ENCODE data around the gene RIGI.

DNA sequence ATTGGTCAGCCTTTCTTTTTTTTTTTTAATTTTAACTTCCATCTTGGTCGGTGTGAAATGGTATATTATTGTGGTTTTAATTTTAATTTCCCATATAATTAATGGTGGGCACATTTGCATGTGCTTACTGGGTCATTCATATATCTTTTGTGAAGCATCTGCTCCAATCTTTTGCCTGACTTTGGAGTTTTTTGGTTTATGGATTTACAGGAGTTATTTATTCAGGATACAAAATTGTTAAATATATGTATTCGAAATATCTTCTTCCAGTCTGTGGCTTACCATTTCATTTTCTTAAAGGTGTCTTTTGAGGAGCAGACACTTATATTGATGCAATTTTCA lies 682 bp upstream of the RIGI start:
- TF ChIP-seq, protein P1, sequence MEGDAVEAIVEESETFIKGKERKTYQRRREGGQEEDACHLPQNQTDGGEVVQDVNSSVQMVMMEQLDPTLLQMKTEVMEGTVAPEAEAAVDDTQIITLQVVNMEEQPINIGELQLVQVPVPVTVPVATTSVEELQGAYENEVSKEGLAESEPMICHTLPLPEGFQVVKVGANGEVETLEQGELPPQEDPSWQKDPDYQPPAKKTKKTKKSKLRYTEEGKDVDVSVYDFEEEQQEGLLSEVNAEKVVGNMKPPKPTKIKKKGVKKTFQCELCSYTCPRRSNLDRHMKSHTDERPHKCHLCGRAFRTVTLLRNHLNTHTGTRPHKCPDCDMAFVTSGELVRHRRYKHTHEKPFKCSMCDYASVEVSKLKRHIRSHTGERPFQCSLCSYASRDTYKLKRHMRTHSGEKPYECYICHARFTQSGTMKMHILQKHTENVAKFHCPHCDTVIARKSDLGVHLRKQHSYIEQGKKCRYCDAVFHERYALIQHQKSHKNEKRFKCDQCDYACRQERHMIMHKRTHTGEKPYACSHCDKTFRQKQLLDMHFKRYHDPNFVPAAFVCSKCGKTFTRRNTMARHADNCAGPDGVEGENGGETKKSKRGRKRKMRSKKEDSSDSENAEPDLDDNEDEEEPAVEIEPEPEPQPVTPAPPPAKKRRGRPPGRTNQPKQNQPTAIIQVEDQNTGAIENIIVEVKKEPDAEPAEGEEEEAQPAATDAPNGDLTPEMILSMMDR (IDR thresholded peaks at IDR 0.05), result peak; percentile 40
- no peak for TF ChIP-seq EZH2 (IDR thresholded peaks at IDR 0.05; ENCODE audit: borderline replicate concordance, insufficient read depth, low read depth, low read length, poor library complexity, severe bottlenecking)
